T-helper 1 cell (primary cell): ENCODE results near the gene SEPTIN8.

ENCODE experiments used
- DNase-seq, 5 donors: peaks; one replicate each; pipeline ENCODE4 v3.0.0-alpha.2; 2012 to 2020
- total RNA-seq, 4 donors: gene quantifications; one replicate each; lab custom pipeline; 2026; lab: John Stamatoyannopoulos, UW

Gene SEPTIN8
- 16.4 to 19.9 (median 17.3) reads per million in 4 donors for total RNA-seq

GRCh38 chr5:132777209-132778069 lies at the start of gene SEPTIN8:
Gene SEPTIN8, minus strand, starts transcription at chr5:132777239. Its CDS starts 102 bp downstream, at chr5:132777137.
- DNase-seq, result peak; percentile 18 to 44 (median 23)

GRCh38 chr5:132826424-132827082 lies 49.5 kb upstream of the SEPTIN8 start:
- no peak for DNase-seq

- DNase-seq, result no peak
Observed at GRCh38 chr5:132825834-132826391, 48.9 kb upstream of the SEPTIN8 start.

- no peak for DNase-seq
Observed at GRCh38 chr5:132825033-132825833, 48.2 kb upstream of the SEPTIN8 start.

GRCh38 chr5:132824426-132824825 lies 47.4 kb upstream of the SEPTIN8 start:
- DNase-seq, result no peak

GRCh38 chr5:132823481-132824050 lies 46.5 kb upstream of the SEPTIN8 start:
- no peak for DNase-seq

GRCh38 chr5:132822650-132823480 lies 45.8 kb upstream of the SEPTIN8 start:
- peak in 1 of 5 donors; percentile 28 for DNase-seq

GRCh38 chr5:132821791-132822190 lies 44.8 kb upstream of the SEPTIN8 start:
- DNase-seq, result no peak

- DNase-seq, result no peak
Observed at GRCh38 chr5:132821350-132821749, 44.3 kb upstream of the SEPTIN8 start.

GRCh38 chr5:132820162-132820754 lies 43.2 kb upstream of the SEPTIN8 start:
- peak; percentile 61 to 87 (median 82) for DNase-seq

GRCh38 chr5:132819468-132819867 lies 42.4 kb upstream of the SEPTIN8 start:
- DNase-seq, result no peak

GRCh38 chr5:132817011-132817410 lies 40.0 kb upstream of the SEPTIN8 start:
- DNase-seq, result no peak

GRCh38 chr5:132816554-132816953 lies 39.5 kb upstream of the SEPTIN8 start:
- no peak for DNase-seq

GRCh38 chr5:132816083-132816482 lies 39.0 kb upstream of the SEPTIN8 start:
- DNase-seq, result no peak

GRCh38 chr5:132815454-132815853 lies 38.4 kb upstream of the SEPTIN8 start:
- no peak for DNase-seq

- no peak for DNase-seq
Observed at GRCh38 chr5:132814503-132815294, 37.7 kb upstream of the SEPTIN8 start.

GRCh38 chr5:132813599-132814502 lies 36.8 kb upstream of the SEPTIN8 start:
- DNase-seq, result peak in 1 of 5 donors; percentile 20

GRCh38 chr5:132812781-132813598 lies 36.0 kb upstream of the SEPTIN8 start, which contains the start of gene SOWAHA:
Gene SOWAHA, plus strand, starts transcription at chr5:132813302. Its CDS starts 320 bp downstream, at chr5:132813622.
- no peak for DNase-seq
